ENCODE results near the gene IL17RC.

Gene IL17RC

GRCh38 chr3:9916346-9916733, 558 bp upstream of the IL17RC start:
- TF ChIP-seq CTCF (IDR thresholded peaks at IDR 0.05) = no peak

- no peak for TF ChIP-seq CTCF (IDR thresholded peaks at IDR 0.05)
These were observed 922 bp downstream of the IL17RC start for GRCh38 chr3:9917820-9918219.

- TF ChIP-seq CTCF (IDR thresholded peaks at IDR 0.05) = no peak
These were observed 1.6 kb downstream of the IL17RC start for GRCh38 chr3:9918261-9919038.

GRCh38 chr3:9928158-9928557, 11.3 kb downstream of the IL17RC start:
- TF ChIP-seq CTCF (IDR thresholded peaks at IDR 0.05) = no peak

GRCh38 chr3:9930804-9931418, 14.0 kb downstream of the IL17RC start:
- 0 out of 2 replicates have a peak, but pooled peaks have one; percentile 22 for TF ChIP-seq CTCF (IDR thresholded peaks at IDR 0.05)

GRCh38 chr3:9932535-9932842, 15.6 kb downstream of the IL17RC start:
- TF ChIP-seq CTCF (IDR thresholded peaks at IDR 0.05) = no peak

- peak; percentile 78 for TF ChIP-seq CTCF (IDR thresholded peaks at IDR 0.05)
These were observed 16.1 kb downstream of the IL17RC start for GRCh38 chr3:9932843-9933560.
